GM23338 (cell line): ENCODE results near the gene ITGAV. TPM values are rescaled to one million over a fixed set of nuclear protein-coding genes. Genes with fewer than 3 reads are reported as not detected.

Experiments
- ATAC-seq: fragments of 200-7000 bp; cut with Tn5 transposase; 3 replicates; pipeline ENCODE4 v1.9.1; 2020
- DNase-seq: peaks from one replicate; pipeline ENCODE4 v3.0.0-alpha.2; 2015; ENCODE audit warnings: low spot score
- H2AFZ ChIP-seq: fragments of 200-600 bp; sonication (generic); 2 replicates; pipeline ENCODE4 v1.8.0; 2016; ENCODE audit warnings: antibody characterized with exemption, mild to moderate bottlenecking, moderate library complexity
- H3F3A ChIP-seq: fragments of 200-600 bp; sonication (generic); replicated peaks from 2 replicates; pipeline ENCODE4 v1.8.0; 2017; ENCODE audit warnings: antibody characterized with exemption, mixed run types, low read depth
- H3K27ac ChIP-seq: fragments of 200-600 bp; sonication (generic); 2 replicates; pipeline ENCODE4 v1.6.1; 2016; ENCODE audit warnings: low read depth
- H3K27me3 ChIP-seq: fragments of 200-600 bp; sonication (generic); 2 replicates; pipeline ENCODE4 v1.8.0; 2016; ENCODE audit warnings: mild to moderate bottlenecking, mixed run types, moderate library complexity; ENCODE audit not compliant: insufficient read depth
- H3K36me3 ChIP-seq: fragments of 200-600 bp; sonication (generic); 2 replicates; pipeline ENCODE4 v1.8.0; 2016; ENCODE audit warnings: mild to moderate bottlenecking; ENCODE audit not compliant: insufficient read depth
- H3K4me1 ChIP-seq: fragments of 200-600 bp; sonication (generic); 2 replicates; pipeline ENCODE4 v1.8.0; 2016; ENCODE audit warnings: mild to moderate bottlenecking, moderate library complexity; ENCODE audit not compliant: insufficient read depth
- H3K4me2 ChIP-seq: fragments of 200-600 bp; sonication (generic); 2 replicates; pipeline ENCODE4 v1.7.1; 2017; ENCODE audit warnings: mixed run types
- H3K4me3 ChIP-seq: fragments of 200-600 bp; sonication (generic); 2 replicates; pipeline ENCODE4 v1.6.1; 2016; ENCODE audit warnings: mixed run types
- H3K79me2 ChIP-seq: fragments of 200-600 bp; sonication (generic); replicated peaks from 2 replicates; pipeline ENCODE4 v1.8.0; 2017; ENCODE audit warnings: mild to moderate bottlenecking; ENCODE audit not compliant: insufficient read depth
- H3K9me2 ChIP-seq: fragments of 200-600 bp; sonication (generic); 2 replicates; pipeline ENCODE4 v1.8.0; 2017; ENCODE audit not compliant: insufficient read depth
- H4K20me1 ChIP-seq: fragments of 200-600 bp; sonication (generic); replicated peaks from 2 replicates; pipeline ENCODE4 v1.8.0; 2017; ENCODE audit warnings: mild to moderate bottlenecking; ENCODE audit not compliant: insufficient read depth
- H3K27ac Mint-ChIP-seq: 2 replicates; pipeline ENCODE4 v1.8.0; 2020; ENCODE audit warnings: inconsistent platforms, mild to moderate bottlenecking, moderate library complexity, mixed read lengths
- H3K27me3 Mint-ChIP-seq: 3 replicates; pipeline ENCODE4 v1.8.0; 2022; ENCODE audit warnings: low read depth, mild to moderate bottlenecking, moderate library complexity, mixed read lengths, inconsistent platforms; ENCODE audit not compliant: insufficient read depth, poor library complexity
- H3K36me3 Mint-ChIP-seq: 3 replicates; pipeline ENCODE4 v1.8.0; 2021; ENCODE audit warnings: low read depth, mild to moderate bottlenecking, inconsistent platforms, moderate library complexity, mixed read lengths
- H3K4me1 Mint-ChIP-seq: 3 replicates; pipeline ENCODE4 v1.8.0; 2020; ENCODE audit warnings: mild to moderate bottlenecking, inconsistent platforms, mixed read lengths
- H3K4me3 Mint-ChIP-seq: 3 replicates; pipeline ENCODE4 v1.8.0; 2021; ENCODE audit warnings: moderate library complexity, mild to moderate bottlenecking, inconsistent platforms, mixed read lengths
- H3K9me3 Mint-ChIP-seq: 3 replicates; pipeline ENCODE4 v1.8.0; 2020; ENCODE audit warnings: moderate library complexity, mild to moderate bottlenecking, inconsistent platforms, mixed read lengths
- CREB1 ChIP-seq: fragments of 250-450 bp; sonication (Bioruptor Pico); IDR thresholded peaks from 2 replicates; pipeline ENCODE4 v1.5.0; 2020; ENCODE audit warnings: low read depth, mild to moderate bottlenecking, moderate library complexity
- EZH2 ChIP-seq: fragments of 200-600 bp; sonication (generic); IDR thresholded peaks from one replicate; pipeline ENCODE4 v1.8.0; 2017; ENCODE audit warnings: antibody characterized with exemption, mild to moderate bottlenecking, low read depth; ENCODE audit not compliant: unreplicated experiment
- EZH2phosphoT487 ChIP-seq: fragments of 200-600 bp; sonication (generic); IDR thresholded peaks from one replicate; pipeline ENCODE4 v1.8.1; 2018; ENCODE audit warnings: antibody characterized with exemption; ENCODE audit not compliant: unreplicated experiment
- JUNB ChIP-seq: IDR thresholded peaks from one replicate; pipeline ENCODE4 v1.6.1; 2016; ENCODE audit warnings: antibody characterized with exemption; ENCODE audit not compliant: unreplicated experiment
- NANOG ChIP-seq: IDR thresholded peaks from 2 replicates; pipeline ENCODE4 v1.6.1; 2016; ENCODE audit warnings: antibody characterized with exemption, borderline replicate concordance
- POLR2AphosphoS5 ChIP-seq: IDR thresholded peaks from 2 replicates; pipeline ENCODE4 v1.6.1; 2016; ENCODE audit warnings: antibody characterized with exemption, low read depth
- STAT1 ChIP-seq: IDR thresholded peaks from one replicate; pipeline ENCODE4 v1.6.1; 2016; ENCODE audit warnings: antibody characterized with exemption; ENCODE audit not compliant: unreplicated experiment
- ZNF114 ChIP-seq: fragments of 250-450 bp; sonication (Bioruptor Pico); IDR thresholded peaks from 2 replicates; pipeline ENCODE4 v1.5.0; 2020; ENCODE audit warnings: mild to moderate bottlenecking, moderate library complexity
- ZNF331 ChIP-seq: fragments of 250-450 bp; sonication (Bioruptor Pico); IDR thresholded peaks from 2 replicates; pipeline ENCODE4 v1.5.0; 2020; ENCODE audit warnings: low read depth, mild to moderate bottlenecking, moderate library complexity
- polyA plus RNA-seq: library from polyadenylated mRNA; unstranded; fragments of >200 nt; fragmentation: Nextera tagmentation; extraction: Ambion mirVana; gene quantifications from 2 replicates; pipeline ENCODE4 v1.2.1, GENCODE V29; 2016
- total RNA-seq: library from RNA; depleted of rRNA; stranded (reverse); fragments of >200 nt; shearing (Covaris generic); gene quantifications from 2 replicates; pipeline ENCODE4 v1.2.3, GENCODE V29; 2014
- TF ChIP-seq, protein P1 (sequence below): IDR thresholded peaks from one replicate; pipeline ENCODE4 v1.6.1; 2018; ENCODE audit warnings: antibody characterized with exemption; ENCODE audit not compliant: unreplicated experiment
- TF ChIP-seq, protein P2 (sequence below): fragments of 250-450 bp; sonication (Bioruptor Pico); IDR thresholded peaks from 2 replicates; pipeline ENCODE4 v1.5.0; 2020; ENCODE audit warnings: mild to moderate bottlenecking, moderate library complexity
- TF ChIP-seq, protein P3 (sequence below): IDR thresholded peaks from 2 replicates; pipeline ENCODE4 v1.6.1; 2016; ENCODE audit warnings: antibody characterized with exemption

The ITGAV gene
- total and polyA plus RNA-seq, 2 experiments from 2014 or later, result 9.1 to 56.5 TPM

DNA sequence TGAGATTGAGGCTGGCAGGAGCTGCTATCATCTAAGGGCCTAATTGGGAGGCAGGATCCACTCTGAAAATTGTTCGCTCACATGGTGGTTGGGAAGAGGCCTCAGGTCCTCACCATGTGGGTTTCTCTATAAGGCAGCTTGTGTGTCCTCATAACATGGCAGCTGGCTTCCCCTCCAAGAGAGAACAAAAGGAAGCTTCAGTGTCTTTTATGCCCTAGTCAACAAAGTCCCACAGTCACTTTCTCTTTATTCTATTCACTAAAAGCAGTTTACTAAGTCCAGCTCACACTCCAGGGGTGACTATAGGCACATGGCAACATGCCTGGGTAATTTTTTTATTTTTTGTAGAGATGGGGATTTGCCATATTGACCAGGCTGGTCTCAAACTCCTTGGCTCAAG, 5.8 kb upstream of the ITGAV start:
- H3K4me1 ChIP-seq, result no peaks in the 10 kb centered on the region; the same call in 1 of the 2 replicates
- Mint-ChIP-seq H3K27ac (no peak overlapping the region; the same call in 1 of the 2 replicates), H3K4me1 (peaks cover 8% of the 10 kb centered on the region), H3K9me3 (no peaks in the 10 kb centered on the region), H3K27me3 (peaks cover 3% of the 10 kb centered on the region), H3K36me3 (no peaks in the 10 kb centered on the region), H3K4me3 (no peak overlapping the region)
- H3K27me3 ChIP-seq, result no peaks in the 10 kb centered on the region
- H3K4me2 ChIP-seq, result no peak overlapping the region
- no peaks in the 10 kb centered on the region for H3K9me2 ChIP-seq
- H4K20me1 ChIP-seq, result no peaks in the 10 kb centered on the region
- no peak overlapping the region for H2AFZ ChIP-seq
- no peak for ATAC-seq
- no peak for TF ChIP-seq NANOG
- TF ChIP-seq EZH2phosphoT487, result no peak
- TF ChIP-seq, protein P1, sequence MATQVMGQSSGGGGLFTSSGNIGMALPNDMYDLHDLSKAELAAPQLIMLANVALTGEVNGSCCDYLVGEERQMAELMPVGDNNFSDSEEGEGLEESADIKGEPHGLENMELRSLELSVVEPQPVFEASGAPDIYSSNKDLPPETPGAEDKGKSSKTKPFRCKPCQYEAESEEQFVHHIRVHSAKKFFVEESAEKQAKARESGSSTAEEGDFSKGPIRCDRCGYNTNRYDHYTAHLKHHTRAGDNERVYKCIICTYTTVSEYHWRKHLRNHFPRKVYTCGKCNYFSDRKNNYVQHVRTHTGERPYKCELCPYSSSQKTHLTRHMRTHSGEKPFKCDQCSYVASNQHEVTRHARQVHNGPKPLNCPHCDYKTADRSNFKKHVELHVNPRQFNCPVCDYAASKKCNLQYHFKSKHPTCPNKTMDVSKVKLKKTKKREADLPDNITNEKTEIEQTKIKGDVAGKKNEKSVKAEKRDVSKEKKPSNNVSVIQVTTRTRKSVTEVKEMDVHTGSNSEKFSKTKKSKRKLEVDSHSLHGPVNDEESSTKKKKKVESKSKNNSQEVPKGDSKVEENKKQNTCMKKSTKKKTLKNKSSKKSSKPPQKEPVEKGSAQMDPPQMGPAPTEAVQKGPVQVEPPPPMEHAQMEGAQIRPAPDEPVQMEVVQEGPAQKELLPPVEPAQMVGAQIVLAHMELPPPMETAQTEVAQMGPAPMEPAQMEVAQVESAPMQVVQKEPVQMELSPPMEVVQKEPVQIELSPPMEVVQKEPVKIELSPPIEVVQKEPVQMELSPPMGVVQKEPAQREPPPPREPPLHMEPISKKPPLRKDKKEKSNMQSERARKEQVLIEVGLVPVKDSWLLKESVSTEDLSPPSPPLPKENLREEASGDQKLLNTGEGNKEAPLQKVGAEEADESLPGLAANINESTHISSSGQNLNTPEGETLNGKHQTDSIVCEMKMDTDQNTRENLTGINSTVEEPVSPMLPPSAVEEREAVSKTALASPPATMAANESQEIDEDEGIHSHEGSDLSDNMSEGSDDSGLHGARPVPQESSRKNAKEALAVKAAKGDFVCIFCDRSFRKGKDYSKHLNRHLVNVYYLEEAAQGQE, result no peak
- TF ChIP-seq POLR2AphosphoS5, result no peak
- TF ChIP-seq STAT1, result no peak
- no peak for TF ChIP-seq JUNB
- TF ChIP-seq ZNF331 (CRISPR knock-in tag), result no peak
- no peak for TF ChIP-seq CREB1 (CRISPR knock-in tag)
- H3K27ac ChIP-seq, result no peak overlapping the region
- H3K4me3 ChIP-seq, result no peak overlapping the region
- H3K79me2 ChIP-seq, result no peaks in the 10 kb centered on the region
- no peaks in the 10 kb centered on the region for H3F3A ChIP-seq
- no peak for DNase-seq
- no peaks in the 10 kb centered on the region for H3K36me3 ChIP-seq

DNA sequence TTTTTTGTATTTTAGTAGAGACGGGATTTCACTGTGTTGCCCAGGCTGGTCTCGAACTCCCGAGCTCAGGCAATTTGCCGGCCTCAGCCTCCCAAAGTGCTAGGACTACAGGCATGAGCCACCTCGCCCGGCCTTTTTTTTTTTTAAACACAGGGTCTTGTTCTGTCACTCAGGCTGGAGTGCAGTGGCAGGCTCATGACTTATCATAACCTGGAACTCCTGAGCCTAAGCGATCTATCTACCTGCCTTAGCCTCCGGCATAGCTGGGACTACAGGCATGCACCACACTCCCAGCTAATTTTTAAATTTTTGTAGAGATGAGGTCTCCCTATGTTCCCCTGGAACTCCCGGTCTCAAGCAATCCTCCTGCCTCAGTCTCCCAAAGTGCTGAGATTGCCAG, 1.4 kb upstream of the ITGAV start:
- peaks cover 29% of the 10 kb centered on the region for H3K79me2 ChIP-seq
- H3K36me3 Mint-ChIP-seq, result no peaks in the 10 kb centered on the region; the same call in 2 of the 3 replicates
- no peaks in the 10 kb centered on the region for H3K9me2 ChIP-seq
- H3K4me1 Mint-ChIP-seq, result peaks cover 30% of the 10 kb centered on the region
- H2AFZ ChIP-seq, result no peak overlapping the region
- H3F3A ChIP-seq, result no peaks in the 10 kb centered on the region
- no peaks in the 10 kb centered on the region for H3K9me3 Mint-ChIP-seq
- no peak overlapping the region for H3K4me3 ChIP-seq
- no peak overlapping the region for H3K4me2 ChIP-seq
- no peak overlapping the region; the same call in 2 of the 3 replicates for H3K4me3 Mint-ChIP-seq
- DNase-seq (no peak), ATAC-seq (no peak)
- H3K36me3 ChIP-seq, result no peaks in the 10 kb centered on the region
- H4K20me1 ChIP-seq, result no peaks in the 10 kb centered on the region
- H3K4me1 ChIP-seq, result peaks cover 7% of the 10 kb centered on the region
- no peak overlapping the region for H3K27ac Mint-ChIP-seq
- H3K27me3 ChIP-seq, result no peaks in the 10 kb centered on the region
- peaks cover 10% of the 10 kb centered on the region for H3K27me3 Mint-ChIP-seq
- H3K27ac ChIP-seq, result no peak overlapping the region
- TF ChIP-seq CREB1 (CRISPR knock-in tag), result no peak
- TF ChIP-seq, protein P2, sequence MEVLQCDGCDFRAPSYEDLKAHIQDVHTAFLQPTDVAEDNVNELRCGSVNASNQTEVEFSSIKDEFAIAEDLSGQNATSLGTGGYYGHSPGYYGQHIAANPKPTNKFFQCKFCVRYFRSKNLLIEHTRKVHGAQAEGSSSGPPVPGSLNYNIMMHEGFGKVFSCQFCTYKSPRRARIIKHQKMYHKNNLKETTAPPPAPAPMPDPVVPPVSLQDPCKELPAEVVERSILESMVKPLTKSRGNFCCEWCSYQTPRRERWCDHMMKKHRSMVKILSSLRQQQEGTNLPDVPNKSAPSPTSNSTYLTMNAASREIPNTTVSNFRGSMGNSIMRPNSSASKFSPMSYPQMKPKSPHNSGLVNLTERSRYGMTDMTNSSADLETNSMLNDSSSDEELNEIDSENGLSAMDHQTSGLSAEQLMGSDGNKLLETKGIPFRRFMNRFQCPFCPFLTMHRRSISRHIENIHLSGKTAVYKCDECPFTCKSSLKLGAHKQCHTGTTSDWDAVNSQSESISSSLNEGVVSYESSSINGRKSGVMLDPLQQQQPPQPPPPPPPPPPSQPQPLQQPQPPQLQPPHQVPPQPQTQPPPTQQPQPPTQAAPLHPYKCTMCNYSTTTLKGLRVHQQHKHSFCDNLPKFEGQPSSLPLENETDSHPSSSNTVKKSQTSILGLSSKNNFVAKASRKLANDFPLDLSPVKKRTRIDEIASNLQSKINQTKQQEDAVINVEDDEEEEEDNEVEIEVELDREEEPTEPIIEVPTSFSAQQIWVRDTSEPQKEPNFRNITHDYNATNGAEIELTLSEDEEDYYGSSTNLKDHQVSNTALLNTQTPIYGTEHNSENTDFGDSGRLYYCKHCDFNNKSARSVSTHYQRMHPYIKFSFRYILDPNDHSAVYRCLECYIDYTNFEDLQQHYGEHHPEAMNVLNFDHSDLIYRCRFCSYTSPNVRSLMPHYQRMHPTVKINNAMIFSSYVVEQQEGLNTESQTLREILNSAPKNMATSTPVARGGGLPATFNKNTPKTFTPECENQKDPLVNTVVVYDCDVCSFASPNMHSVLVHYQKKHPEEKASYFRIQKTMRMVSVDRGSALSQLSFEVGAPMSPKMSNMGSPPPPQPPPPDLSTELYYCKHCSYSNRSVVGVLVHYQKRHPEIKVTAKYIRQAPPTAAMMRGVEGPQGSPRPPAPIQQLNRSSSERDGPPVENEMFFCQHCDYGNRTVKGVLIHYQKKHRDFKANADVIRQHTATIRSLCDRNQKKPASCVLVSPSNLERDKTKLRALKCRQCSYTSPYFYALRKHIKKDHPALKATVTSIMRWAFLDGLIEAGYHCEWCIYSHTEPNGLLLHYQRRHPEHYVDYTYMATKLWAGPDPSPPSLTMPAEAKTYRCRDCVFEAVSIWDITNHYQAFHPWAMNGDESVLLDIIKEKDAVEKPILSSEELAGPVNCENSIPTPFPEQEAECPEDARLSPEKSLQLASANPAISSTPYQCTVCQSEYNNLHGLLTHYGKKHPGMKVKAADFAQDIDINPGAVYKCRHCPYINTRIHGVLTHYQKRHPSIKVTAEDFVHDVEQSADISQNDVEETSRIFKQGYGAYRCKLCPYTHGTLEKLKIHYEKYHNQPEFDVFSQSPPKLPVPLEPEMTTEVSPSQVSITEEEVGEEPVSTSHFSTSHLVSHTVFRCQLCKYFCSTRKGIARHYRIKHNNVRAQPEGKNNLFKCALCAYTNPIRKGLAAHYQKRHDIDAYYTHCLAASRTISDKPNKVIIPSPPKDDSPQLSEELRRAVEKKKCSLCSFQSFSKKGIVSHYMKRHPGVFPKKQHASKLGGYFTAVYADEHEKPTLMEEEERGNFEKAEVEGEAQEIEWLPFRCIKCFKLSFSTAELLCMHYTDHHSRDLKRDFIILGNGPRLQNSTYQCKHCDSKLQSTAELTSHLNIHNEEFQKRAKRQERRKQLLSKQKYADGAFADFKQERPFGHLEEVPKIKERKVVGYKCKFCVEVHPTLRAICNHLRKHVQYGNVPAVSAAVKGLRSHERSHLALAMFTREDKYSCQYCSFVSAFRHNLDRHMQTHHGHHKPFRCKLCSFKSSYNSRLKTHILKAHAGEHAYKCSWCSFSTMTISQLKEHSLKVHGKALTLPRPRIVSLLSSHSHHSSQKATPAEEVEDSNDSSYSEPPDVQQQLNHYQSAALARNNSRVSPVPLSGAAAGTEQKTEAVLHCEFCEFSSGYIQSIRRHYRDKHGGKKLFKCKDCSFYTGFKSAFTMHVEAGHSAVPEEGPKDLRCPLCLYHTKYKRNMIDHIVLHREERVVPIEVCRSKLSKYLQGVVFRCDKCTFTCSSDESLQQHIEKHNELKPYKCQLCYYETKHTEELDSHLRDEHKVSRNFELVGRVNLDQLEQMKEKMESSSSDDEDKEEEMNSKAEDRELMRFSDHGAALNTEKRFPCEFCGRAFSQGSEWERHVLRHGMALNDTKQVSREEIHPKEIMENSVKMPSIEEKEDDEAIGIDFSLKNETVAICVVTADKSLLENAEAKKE (CRISPR knock-in tag), result no peak
- TF ChIP-seq EZH2, result no peak
- TF ChIP-seq, protein P3, sequence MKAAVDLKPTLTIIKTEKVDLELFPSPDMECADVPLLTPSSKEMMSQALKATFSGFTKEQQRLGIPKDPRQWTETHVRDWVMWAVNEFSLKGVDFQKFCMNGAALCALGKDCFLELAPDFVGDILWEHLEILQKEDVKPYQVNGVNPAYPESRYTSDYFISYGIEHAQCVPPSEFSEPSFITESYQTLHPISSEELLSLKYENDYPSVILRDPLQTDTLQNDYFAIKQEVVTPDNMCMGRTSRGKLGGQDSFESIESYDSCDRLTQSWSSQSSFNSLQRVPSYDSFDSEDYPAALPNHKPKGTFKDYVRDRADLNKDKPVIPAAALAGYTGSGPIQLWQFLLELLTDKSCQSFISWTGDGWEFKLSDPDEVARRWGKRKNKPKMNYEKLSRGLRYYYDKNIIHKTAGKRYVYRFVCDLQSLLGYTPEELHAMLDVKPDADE, result no peak
- no peak for TF ChIP-seq EZH2phosphoT487
- no peak for TF ChIP-seq POLR2AphosphoS5
- TF ChIP-seq ZNF114 (CRISPR knock-in tag), result no peak
- no peak for TF ChIP-seq STAT1
